Ishikawa (cell line): Measurements from ENCODE around the gene SYT6.

Source experiments
- CEBPB ChIP-seq: IDR thresholded peaks from 2 replicates; pipeline ENCODE4 v1.6.1; 2012
- CREB1 ChIP-seq: IDR thresholded peaks from 2 replicates; pipeline ENCODE4 v1.6.1; 2012; ENCODE audit warnings: low read depth
- EGR1 ChIP-seq: IDR thresholded peaks from 2 replicates; pipeline ENCODE4 v1.6.1; 2012
- EP300 ChIP-seq: IDR thresholded peaks from 2 replicates; pipeline ENCODE4 v1.6.1; 2012; ENCODE audit warnings: borderline replicate concordance
- MAX ChIP-seq: IDR thresholded peaks from 2 replicates; pipeline ENCODE4 v1.6.1; 2012
- NFIC ChIP-seq: IDR thresholded peaks from 2 replicates; pipeline ENCODE4 v1.6.1; 2012
- RAD21 ChIP-seq: IDR thresholded peaks from 2 replicates; pipeline ENCODE4 v1.6.1; 2012; ENCODE audit warnings: low read depth
- REST ChIP-seq: IDR thresholded peaks from 2 replicates; pipeline ENCODE4 v1.6.1; 2012; ENCODE audit warnings: low read depth, mild to moderate bottlenecking
- TAF1 ChIP-seq: IDR thresholded peaks from 2 replicates; pipeline ENCODE4 v1.6.1; 2012; ENCODE audit warnings: low read depth, mild to moderate bottlenecking
- TCF12 ChIP-seq: IDR thresholded peaks from 2 replicates; pipeline ENCODE4 v1.6.1; 2012; ENCODE audit warnings: low read depth
- TEAD4 ChIP-seq: IDR thresholded peaks from 2 replicates; pipeline ENCODE4 v1.6.1; 2012
- YY1 ChIP-seq: IDR thresholded peaks from 2 replicates; pipeline ENCODE4 v1.6.1; 2012; ENCODE audit warnings: low read depth
- ZBTB7A ChIP-seq: IDR thresholded peaks from 2 replicates; pipeline ENCODE4 v1.6.1; 2012; ENCODE audit warnings: low read depth
- TF ChIP-seq, protein P1 (sequence below): IDR thresholded peaks from 2 replicates; pipeline ENCODE4 v1.6.1; 2012

Gene SYT6

DNA sequence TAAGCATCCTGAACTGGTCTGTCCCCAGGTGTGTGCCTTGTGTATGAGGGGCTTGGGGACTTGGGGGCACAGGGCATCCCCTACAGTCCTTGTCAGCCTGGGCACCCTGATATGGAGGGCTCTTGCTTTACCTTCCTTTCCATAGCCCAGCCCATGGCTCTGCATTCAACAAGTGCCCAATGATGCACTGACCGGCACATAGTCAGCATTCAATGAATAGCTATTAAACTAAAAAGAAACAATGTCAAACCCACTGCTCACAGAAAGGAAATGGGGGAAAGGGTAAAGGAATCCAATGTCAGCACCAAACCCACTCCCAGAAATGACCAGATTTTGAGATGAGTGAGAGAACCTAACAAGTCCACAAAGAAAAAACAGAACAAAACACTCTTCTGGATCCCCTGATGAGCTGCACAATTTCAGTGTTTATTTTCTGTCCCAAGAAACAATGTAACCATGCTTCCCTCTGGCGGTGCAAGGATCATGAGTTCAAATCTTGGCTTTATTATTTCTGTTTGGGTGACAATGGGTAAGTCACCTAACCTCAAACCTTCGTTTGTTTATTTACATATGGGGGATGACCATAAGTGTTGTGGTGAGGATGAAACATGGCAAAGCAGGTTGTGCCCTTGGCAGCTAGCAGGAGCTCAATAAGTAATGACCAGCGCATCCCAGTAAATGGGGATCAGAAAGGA lies 22.0 kb downstream of the SYT6 start:
- TF ChIP-seq, protein P1, sequence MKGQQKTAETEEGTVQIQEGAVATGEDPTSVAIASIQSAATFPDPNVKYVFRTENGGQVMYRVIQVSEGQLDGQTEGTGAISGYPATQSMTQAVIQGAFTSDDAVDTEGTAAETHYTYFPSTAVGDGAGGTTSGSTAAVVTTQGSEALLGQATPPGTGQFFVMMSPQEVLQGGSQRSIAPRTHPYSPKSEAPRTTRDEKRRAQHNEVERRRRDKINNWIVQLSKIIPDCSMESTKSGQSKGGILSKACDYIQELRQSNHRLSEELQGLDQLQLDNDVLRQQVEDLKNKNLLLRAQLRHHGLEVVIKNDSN = no peak
- TF ChIP-seq REST (no peak), RAD21 (0 out of 2 replicates have a peak, but pooled peaks have one; percentile 11), MAX (no peak), NFIC (no peak), TCF12 (no peak)

DNA sequence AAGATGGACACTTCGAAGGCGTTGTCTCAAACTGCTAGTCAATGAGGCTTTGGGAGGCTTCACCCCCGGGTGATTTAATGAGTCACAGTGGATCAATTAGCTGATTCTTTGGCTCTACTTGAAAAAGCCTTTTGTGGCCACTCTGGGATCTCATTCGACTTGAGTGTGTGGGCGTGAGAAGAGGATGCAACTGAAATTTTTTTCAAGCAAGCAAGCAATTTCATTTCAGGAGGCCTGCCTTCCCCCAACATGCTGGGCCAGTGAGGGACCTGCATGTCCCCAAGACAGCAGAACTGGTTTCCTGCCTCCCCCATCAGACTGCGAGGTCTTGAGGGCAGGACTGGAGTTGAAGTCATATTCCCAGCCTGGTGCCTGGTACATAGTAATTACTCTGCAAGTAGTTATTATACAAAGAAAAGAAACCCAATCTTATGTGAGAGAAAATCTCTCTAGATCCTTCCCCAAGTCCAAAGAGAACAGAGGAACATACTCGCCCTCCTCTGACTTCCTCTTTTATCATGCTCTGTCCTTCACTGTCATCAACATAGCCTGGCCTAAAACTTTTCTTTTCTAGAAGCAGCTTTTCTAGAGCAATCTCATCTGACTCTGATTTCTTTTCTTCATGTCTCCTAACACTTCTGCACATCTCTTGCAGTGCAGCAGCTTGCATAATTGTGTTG lies 22.7 kb downstream of the SYT6 start:
- TF ChIP-seq NFIC (no peak), YY1 (no peak), TEAD4 (no peak), ZBTB7A (no peak), TAF1 (no peak), RAD21 (no peak), CEBPB (no peak)
- TF ChIP-seq, protein P1 = no peak

- no peak for TF ChIP-seq YY1
- TF ChIP-seq, protein P1 = no peak
Measured at GRCh38 chr1:114130213-114130612, 23.5 kb downstream of the SYT6 start.

- peak; percentile 56 for TF ChIP-seq NFIC
- TF ChIP-seq TAF1 = no peak
- no peak for TF ChIP-seq CEBPB
- no peak for TF ChIP-seq TEAD4
Measured at GRCh38 chr1:114128293-114128692, 25.4 kb downstream of the SYT6 start.

- TF ChIP-seq EGR1 = no peak
Measured at GRCh38 chr1:114126261-114127095, 27.2 kb downstream of the SYT6 start.

DNA sequence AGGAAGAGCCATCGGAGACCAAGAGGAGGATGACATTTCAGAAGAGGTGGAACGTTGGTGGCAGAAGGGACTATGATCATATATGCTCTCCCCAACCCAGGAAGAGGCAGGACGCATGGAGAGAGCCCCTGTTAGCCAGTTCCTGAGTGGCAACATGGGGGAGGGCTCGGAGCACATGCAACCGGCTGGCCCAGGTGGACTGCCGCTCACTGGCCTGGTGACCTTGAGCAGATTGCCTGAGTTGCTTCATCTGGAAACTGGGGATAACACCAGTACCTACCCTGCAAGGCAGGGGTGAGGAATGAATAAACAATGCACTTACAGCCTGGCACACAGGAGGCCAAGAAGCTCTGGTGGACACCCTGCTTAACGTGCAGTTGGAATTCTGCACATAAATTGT lies 29.0 kb downstream of the SYT6 start:
- TF ChIP-seq, protein P1 = no peak
- TF ChIP-seq NFIC (no peak), ZBTB7A (no peak), TEAD4 (no peak), CEBPB (no peak), EGR1 (no peak), TAF1 (no peak), YY1 (no peak), RAD21 (no peak), CREB1 (no peak), MAX (no peak), TCF12 (no peak), EP300 (no peak)

GRCh38 chr1:114122941-114123618 lies 30.6 kb downstream of the SYT6 start:
- TF ChIP-seq MAX (no peak), REST (no peak), YY1 (no peak), ZBTB7A (no peak)
- TF ChIP-seq, protein P1 = no peak
